RWPE2 (cell line): ENCODE data around the gene CCDC138.

Source experiments
- ATAC-seq: fragments of 200-7000 bp; cut with Tn5 transposase; 3 replicates; pipeline ENCODE4 v1.9.1; 2021; ENCODE audit warnings: low read depth
- DNase-seq: peaks from one replicate; pipeline ENCODE4 v3.0.0-alpha.2; 2020; ENCODE audit warnings: low spot score
- H3K27ac ChIP-seq: fragments of 450-650 bp; 2 replicates; pipeline ENCODE4 v1.5.1; 2017; ENCODE audit warnings: mild to moderate bottlenecking; ENCODE audit not compliant: poor library complexity, severe bottlenecking
- H3K27me3 ChIP-seq: fragments of 250-450 bp; sonication (Bioruptor Pico); 2 replicates; pipeline ENCODE4 v1.5.1; 2021; ENCODE audit warnings: mild to moderate bottlenecking, moderate library complexity; ENCODE audit not compliant: insufficient read depth, poor library complexity, severe bottlenecking
- H3K36me3 ChIP-seq: fragments of 250-450 bp; sonication (Bioruptor Pico); 2 replicates; pipeline ENCODE4 v1.5.1; 2020; ENCODE audit warnings: low read depth, mild to moderate bottlenecking, moderate library complexity
- H3K4me1 ChIP-seq: fragments of 250-450 bp; sonication (Bioruptor Pico); 2 replicates; pipeline ENCODE4 v1.5.1; 2021; ENCODE audit warnings: mild to moderate bottlenecking, moderate library complexity; ENCODE audit not compliant: insufficient read depth, poor library complexity, severe bottlenecking
- H3K4me3 ChIP-seq: fragments of 250-450 bp; sonication (Bioruptor Pico); 2 replicates; pipeline ENCODE4 v1.5.1; 2021; ENCODE audit warnings: mild to moderate bottlenecking, moderate library complexity; ENCODE audit not compliant: severe bottlenecking
- H3K9me3 ChIP-seq: fragments of 250-450 bp; sonication (Bioruptor Pico); 2 replicates; pipeline ENCODE4 v1.5.1; 2021; ENCODE audit warnings: mild to moderate bottlenecking, moderate library complexity; ENCODE audit not compliant: severe bottlenecking
- TF ChIP-seq, protein P1 (sequence below): fragments of 450-650 bp; IDR thresholded peaks from one replicate; pipeline ENCODE4 v1.5.1; 2017; ENCODE audit warnings: mild to moderate bottlenecking, moderate library complexity; ENCODE audit not compliant: poor library complexity, severe bottlenecking

The CCDC138 gene

DNA sequence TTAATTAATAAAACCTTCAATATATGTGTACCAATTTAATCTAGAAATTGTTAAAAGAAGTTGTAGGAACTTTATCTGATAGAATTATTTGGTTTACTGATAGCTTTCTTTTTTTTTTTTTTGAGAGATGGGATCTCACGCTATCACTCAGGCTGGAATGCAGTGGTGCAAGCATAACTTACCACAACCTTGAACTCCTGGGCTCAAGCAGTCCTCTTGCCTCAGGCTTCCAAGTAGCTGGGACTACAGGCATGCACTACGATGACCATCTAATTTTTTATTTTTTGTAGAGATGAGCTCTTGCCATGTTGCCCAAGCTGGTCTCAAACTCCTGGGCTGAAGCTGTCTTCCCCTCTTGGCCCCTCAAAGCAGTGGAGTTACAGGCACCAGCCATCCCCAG is 66.8 kb downstream of the CCDC138 start:
- H3K9me3 ChIP-seq, result no peaks in the 10 kb centered on the region
- no peaks in the 10 kb centered on the region for H3K27me3 ChIP-seq
- H3K27ac ChIP-seq, result no peak overlapping the region
- peaks cover 3% of the 10 kb centered on the region for H3K4me1 ChIP-seq
- H3K4me3 ChIP-seq, result no peak overlapping the region
- no peak for DNase-seq
- peaks cover 19% of the 10 kb centered on the region for H3K36me3 ChIP-seq
- no peak for ATAC-seq
- TF ChIP-seq, protein P1, sequence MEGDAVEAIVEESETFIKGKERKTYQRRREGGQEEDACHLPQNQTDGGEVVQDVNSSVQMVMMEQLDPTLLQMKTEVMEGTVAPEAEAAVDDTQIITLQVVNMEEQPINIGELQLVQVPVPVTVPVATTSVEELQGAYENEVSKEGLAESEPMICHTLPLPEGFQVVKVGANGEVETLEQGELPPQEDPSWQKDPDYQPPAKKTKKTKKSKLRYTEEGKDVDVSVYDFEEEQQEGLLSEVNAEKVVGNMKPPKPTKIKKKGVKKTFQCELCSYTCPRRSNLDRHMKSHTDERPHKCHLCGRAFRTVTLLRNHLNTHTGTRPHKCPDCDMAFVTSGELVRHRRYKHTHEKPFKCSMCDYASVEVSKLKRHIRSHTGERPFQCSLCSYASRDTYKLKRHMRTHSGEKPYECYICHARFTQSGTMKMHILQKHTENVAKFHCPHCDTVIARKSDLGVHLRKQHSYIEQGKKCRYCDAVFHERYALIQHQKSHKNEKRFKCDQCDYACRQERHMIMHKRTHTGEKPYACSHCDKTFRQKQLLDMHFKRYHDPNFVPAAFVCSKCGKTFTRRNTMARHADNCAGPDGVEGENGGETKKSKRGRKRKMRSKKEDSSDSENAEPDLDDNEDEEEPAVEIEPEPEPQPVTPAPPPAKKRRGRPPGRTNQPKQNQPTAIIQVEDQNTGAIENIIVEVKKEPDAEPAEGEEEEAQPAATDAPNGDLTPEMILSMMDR, result no peak

- ATAC-seq, result no peak
- H3K27me3 ChIP-seq, result no peaks in the 10 kb centered on the region
- no peaks in the 10 kb centered on the region for H3K9me3 ChIP-seq
- no peak overlapping the region for H3K4me3 ChIP-seq
- peaks cover 3% of the 10 kb centered on the region for H3K4me1 ChIP-seq
- TF ChIP-seq, protein P1, result no peak
- peaks cover 19% of the 10 kb centered on the region for H3K36me3 ChIP-seq
- no peak for DNase-seq
- H3K27ac ChIP-seq, result no peak overlapping the region
These were observed 67.9 kb downstream of the CCDC138 start for GRCh38 chr2:108854484-108854883.

GRCh38 chr2:108855194-108855593 is 68.6 kb downstream of the CCDC138 start:
- DNase-seq (no peak), ATAC-seq (peak; percentile 78)
- Histone ChIP-seq H3K36me3 (peaks cover 19% of the 10 kb centered on the region), H3K9me3 (no peaks in the 10 kb centered on the region), H3K27ac (no peak overlapping the region), H3K4me1 (peaks cover 3% of the 10 kb centered on the region), H3K4me3 (no peak overlapping the region), H3K27me3 (no peaks in the 10 kb centered on the region)
- TF ChIP-seq, protein P1, result peak; percentile 70

DNA sequence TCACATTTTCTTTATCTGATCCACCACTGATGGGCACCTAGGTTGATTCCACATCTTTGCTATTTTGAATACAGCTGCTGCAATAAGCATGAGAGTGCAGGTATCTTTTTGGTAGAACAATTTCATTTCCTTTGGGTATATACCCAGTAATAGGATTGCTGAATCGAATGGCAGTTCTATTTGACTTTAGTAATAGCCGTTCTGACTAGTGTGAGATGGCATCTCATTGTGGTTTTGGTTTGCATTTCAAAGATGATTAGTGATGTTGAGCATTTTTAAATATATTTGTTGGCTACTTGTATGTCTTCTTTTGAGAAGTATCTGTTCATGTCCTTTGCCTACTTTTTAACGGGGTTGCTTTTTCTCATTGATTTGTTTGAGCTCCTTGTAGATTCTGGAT is 72.3 kb downstream of the CCDC138 start:
- H3K9me3 ChIP-seq, result no peaks in the 10 kb centered on the region
- H3K27ac ChIP-seq, result no peak overlapping the region
- H3K36me3 ChIP-seq, result no peaks in the 10 kb centered on the region; the same call in 1 of the 2 replicates
- ATAC-seq, result 0 out of 3 replicates have a peak, but pooled peaks have one; percentile 23
- no peak overlapping the region for H3K4me3 ChIP-seq
- H3K4me1 ChIP-seq, result peaks cover 3% of the 10 kb centered on the region
- H3K27me3 ChIP-seq, result no peaks in the 10 kb centered on the region
- TF ChIP-seq, protein P1, result no peak
- DNase-seq, result no peak

- H3K27me3 ChIP-seq, result no peaks in the 10 kb centered on the region
- no peak for DNase-seq
- H3K36me3 ChIP-seq, result no peaks in the 10 kb centered on the region
- no peaks in the 10 kb centered on the region for H3K4me1 ChIP-seq
- ATAC-seq, result no peak
- no peak overlapping the region for H3K27ac ChIP-seq
- no peak overlapping the region for H3K4me3 ChIP-seq
- TF ChIP-seq, protein P1, result no peak
- H3K9me3 ChIP-seq, result peaks cover 4% of the 10 kb centered on the region
These were observed 79.5 kb downstream of the CCDC138 start for GRCh38 chr2:108866041-108866440.
